Activated naive CD4-positive, alpha-beta T cell treated with anti-CD3 and anti-CD28 coated beads, Interleukin-2, amount 50 U/mL, for 24 hours (primary cell): ENCODE data around the gene ARMC9.
"Not testable (repeated sequence)": the region's sequence is repeated elsewhere in the genome, so short reads cannot be mapped to it uniquely, and the experiment has no call there.

Experiments
- H3K27ac Mint-ChIP-seq: one replicate; pipeline ENCODE4 v1.8.0; 2021; ENCODE audit warnings: mild to moderate bottlenecking, mixed read lengths
- H3K27me3 Mint-ChIP-seq: one replicate; pipeline ENCODE4 v1.8.0; 2021; ENCODE audit warnings: mixed read lengths
- H3K36me3 Mint-ChIP-seq: one replicate; pipeline ENCODE4 v1.8.0; 2021; ENCODE audit warnings: mixed read lengths
- H3K4me1 Mint-ChIP-seq: one replicate; pipeline ENCODE4 v1.8.0; 2021; ENCODE audit warnings: mixed read lengths
- H3K4me3 Mint-ChIP-seq: one replicate; pipeline ENCODE4 v1.8.0; 2021; ENCODE audit warnings: mild to moderate bottlenecking, mixed read lengths
- H3K9me3 Mint-ChIP-seq: one replicate; pipeline ENCODE4 v1.8.0; 2021; ENCODE audit warnings: mixed read lengths

ARMC9 gene

DNA sequence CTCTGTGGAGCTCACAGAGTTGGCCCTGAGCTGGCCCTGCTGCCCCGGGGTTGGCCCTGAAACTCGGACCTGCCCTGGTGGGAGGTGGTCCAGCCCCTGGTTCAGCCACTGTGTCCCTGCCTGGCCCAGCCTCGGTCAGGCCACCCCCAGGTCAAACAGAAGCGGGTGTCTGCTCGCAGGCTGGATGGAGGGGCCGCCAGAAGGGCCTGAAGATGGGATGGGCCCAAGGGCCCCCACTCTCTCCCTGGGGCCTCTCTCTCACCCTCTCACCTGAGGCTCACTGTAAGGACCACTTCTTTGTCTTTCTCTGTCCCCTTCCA lies 172.0 kb downstream of the ARMC9 start:
- Mint-ChIP-seq H3K36me3 (no peaks in the 10 kb centered on the region), H3K9me3 (no peaks in the 10 kb centered on the region), H3K27ac (no peak overlapping the region), H3K27me3 (no peaks in the 10 kb centered on the region), H3K4me1 (no peaks in the 10 kb centered on the region), H3K4me3 (no peak overlapping the region)

DNA sequence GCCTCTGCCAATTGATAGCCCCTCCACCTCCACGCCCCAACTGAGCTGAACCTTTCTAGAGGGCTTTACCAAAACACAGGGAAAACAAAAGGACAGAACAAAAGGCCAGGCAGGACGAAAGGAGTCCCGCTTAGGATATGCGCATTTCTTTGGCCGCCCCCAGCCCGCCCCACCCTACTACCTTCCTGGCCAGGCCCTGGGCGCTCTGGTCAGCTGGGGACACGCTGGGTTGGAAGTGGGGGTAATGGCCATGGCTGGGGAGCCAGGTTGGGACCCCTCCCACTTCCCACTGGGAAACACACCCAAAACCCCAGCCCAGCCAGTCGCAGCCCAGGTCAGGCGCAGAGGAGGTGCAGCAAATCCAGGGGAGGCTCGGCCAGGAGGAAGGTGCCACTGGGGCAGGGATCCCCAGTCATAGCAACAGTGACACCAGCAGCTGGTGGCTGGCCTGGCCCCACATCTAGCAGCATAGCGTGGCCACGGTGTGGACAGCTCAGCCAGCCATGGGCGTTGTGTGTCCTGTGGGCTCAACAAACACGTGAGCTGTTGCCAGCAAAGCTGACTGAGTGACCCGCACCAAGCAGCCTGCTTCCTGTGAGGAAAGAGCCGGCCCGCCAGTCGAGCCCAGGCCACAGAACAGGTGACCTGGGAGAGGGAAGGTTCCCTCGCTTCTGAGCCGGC lies 172.5 kb downstream of the ARMC9 start:
- H3K9me3 Mint-ChIP-seq, result no peaks in the 10 kb centered on the region
- H3K27me3 Mint-ChIP-seq, result no peaks in the 10 kb centered on the region
- no peaks in the 10 kb centered on the region for H3K4me1 Mint-ChIP-seq
- no peak overlapping the region for H3K4me3 Mint-ChIP-seq
- H3K36me3 Mint-ChIP-seq, result no peaks in the 10 kb centered on the region
- H3K27ac Mint-ChIP-seq, result no peak overlapping the region

DNA sequence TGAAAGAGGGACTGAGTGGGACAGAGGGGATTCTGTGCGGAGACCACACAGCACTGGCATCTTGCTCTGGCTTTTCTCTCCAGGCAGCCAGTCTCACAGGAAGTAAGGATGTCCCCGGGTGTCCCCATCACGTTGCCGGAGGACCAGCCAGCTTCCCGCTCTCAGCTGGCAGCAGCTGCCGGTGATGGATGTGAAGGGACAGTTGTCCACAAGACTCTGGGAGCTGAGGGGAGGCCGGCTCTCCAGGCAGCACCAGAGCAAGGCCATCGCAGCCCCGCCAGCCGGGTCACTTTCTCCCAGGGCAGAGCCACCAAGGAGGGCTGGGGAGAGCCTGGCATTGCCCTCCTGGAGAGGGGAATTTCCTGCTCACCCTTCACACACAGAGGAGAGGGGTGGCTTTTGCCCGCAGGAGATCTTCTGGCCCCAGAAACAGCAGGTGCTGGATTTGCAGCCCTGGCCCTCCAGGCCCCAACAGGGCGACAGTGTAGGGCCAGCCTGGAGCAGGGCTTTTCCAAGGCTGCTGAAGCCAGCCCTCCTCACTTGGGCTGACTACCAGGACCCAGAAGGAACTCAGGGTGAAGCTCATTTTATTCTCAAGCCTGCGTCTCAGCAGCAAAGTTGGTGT lies 173.1 kb downstream of the ARMC9 start:
- Mint-ChIP-seq H3K27ac (no peak overlapping the region), H3K4me1 (no peaks in the 10 kb centered on the region), H3K4me3 (no peak overlapping the region), H3K27me3 (no peaks in the 10 kb centered on the region), H3K9me3 (no peaks in the 10 kb centered on the region), H3K36me3 (no peaks in the 10 kb centered on the region)

DNA sequence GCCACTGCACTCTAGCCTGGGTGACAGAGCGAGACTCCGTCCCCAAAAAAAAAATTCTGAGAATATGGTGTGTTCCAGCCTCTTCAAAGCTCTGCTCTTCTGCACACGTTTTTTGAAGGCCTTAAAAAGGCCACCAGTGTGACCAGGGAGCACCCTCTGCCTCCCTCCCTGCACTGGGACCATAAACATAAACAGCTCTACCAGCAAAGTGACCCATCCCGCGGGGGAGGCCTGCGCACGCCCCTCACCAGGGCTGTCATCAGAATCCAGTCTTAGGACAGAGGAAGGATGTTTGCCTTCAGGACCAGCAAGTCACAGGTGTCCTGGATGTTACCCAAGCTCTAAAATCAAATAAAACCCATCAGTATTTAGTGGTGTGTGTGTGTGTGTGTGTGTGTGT lies 173.9 kb downstream of the ARMC9 start:
- H3K27ac Mint-ChIP-seq, result no peak overlapping the region
- H3K27me3 Mint-ChIP-seq, result no peaks in the 10 kb centered on the region
- H3K4me3 Mint-ChIP-seq, result no peak overlapping the region
- H3K9me3 Mint-ChIP-seq, result no peaks in the 10 kb centered on the region
- H3K4me1 Mint-ChIP-seq, result no peaks in the 10 kb centered on the region
- no peaks in the 10 kb centered on the region for H3K36me3 Mint-ChIP-seq

DNA sequence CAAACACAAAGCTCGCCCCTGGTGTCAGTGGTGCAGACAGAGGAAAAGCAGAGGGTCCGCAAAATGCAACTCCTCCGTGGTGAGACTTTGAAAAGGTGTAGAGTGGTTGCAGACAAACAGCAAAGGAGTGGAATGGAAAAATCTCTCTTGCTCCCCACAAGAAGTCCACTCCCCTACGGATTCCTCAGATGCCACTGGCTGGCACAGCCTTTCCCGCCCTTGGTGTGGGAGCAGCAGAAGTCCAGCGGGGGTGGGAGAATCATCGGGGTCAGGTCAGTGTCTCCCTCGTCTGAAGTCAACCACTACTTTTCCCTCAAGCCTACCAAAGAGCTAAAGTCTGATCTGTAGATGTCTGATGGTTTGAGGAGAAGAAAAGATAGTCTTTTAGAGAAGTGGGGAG lies 174.8 kb downstream of the ARMC9 start:
- Mint-ChIP-seq H3K36me3 (no peaks in the 10 kb centered on the region), H3K4me1 (no peaks in the 10 kb centered on the region), H3K9me3 (no peaks in the 10 kb centered on the region), H3K4me3 (no peak overlapping the region), H3K27me3 (no peaks in the 10 kb centered on the region), H3K27ac (no peak overlapping the region)

DNA sequence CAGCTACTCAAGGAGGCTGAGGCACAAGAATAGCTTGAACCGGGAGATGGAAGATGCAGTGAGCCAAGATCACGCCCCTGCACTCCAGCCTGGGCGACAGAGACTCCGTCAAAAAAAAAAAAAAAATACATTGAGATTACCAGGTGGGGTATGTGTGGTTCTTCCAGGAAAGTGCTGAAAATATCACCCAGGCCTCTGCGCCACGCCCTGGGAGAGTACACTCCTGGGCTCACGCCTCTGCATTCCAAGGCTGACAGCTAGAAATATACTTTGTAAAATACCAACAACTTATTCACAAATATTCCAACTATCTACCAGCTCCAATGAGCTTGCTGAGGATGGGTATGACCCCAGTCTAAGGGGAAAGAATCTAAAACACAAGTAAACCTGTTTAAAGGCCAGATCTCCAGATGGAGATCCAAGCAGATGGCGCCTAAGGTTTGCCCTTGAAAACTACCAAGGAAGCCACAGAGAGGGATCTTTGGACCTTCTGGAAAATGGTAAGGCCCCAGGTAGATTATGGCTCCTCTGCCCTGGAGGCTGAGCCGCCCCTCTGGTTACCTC lies 175.4 kb downstream of the ARMC9 start:
- Mint-ChIP-seq H3K27me3 (no peaks in the 10 kb centered on the region), H3K36me3 (no peaks in the 10 kb centered on the region), H3K4me3 (no peak overlapping the region), H3K4me1 (no peaks in the 10 kb centered on the region), H3K27ac (no peak overlapping the region), H3K9me3 (no peaks in the 10 kb centered on the region)

DNA sequence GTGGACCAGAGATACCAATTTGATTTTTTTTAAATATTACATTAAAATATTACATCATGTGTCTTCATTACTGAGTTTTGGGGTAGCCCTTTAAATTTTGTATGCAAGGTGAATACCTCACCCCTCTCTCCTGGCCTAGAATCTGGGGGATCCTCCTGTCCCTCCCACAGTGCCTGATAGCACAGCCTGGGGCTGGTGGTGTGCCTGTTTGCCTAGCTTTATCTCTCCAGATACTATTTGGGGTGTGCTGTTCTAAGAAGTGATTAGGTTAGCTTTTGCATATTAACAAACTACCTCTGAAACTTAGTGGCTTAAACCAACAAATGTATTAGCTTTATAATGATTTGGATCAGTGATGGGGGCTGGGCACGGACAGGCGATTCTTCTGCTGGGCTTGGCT lies 176.3 kb downstream of the ARMC9 start:
- Mint-ChIP-seq H3K27me3 (no peaks in the 10 kb centered on the region), H3K4me1 (no peaks in the 10 kb centered on the region), H3K36me3 (no peaks in the 10 kb centered on the region), H3K4me3 (no peak overlapping the region), H3K27ac (no peak overlapping the region), H3K9me3 (no peaks in the 10 kb centered on the region)

DNA sequence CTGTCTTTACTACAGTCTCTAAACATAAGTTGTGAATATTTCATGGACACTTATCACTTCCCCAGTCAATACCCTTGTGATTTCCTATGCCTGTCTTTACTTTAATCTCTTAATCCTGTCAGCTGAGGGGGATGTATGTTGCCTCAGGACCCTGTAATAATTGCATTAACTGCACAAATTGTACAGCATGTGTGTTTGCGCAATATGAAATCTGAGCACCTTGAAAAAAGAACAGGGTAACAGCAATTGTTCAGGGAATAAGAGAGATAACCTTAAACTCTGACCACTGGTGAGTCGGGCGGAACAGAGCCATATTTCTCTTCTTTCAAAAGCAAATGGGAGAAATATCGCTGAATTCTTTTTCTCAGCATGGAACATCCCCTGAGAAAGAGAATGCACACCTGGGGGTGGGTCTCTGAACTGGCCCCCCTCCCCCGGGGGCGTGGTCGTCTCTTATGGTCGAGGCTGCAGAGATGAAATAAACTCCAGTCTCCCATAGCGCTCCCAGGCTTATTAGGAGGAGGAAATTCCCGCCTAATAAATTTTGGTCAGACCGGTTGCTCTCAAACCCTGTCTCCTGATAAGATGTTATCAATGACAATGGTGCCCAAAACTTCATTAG lies 177.7 kb downstream of the ARMC9 start:
- H3K36me3 Mint-ChIP-seq, H3K27me3 Mint-ChIP-seq, H3K27ac Mint-ChIP-seq, H3K9me3 Mint-ChIP-seq, H3K4me1 Mint-ChIP-seq, H3K4me3 Mint-ChIP-seq: not testable (repeated sequence)

DNA sequence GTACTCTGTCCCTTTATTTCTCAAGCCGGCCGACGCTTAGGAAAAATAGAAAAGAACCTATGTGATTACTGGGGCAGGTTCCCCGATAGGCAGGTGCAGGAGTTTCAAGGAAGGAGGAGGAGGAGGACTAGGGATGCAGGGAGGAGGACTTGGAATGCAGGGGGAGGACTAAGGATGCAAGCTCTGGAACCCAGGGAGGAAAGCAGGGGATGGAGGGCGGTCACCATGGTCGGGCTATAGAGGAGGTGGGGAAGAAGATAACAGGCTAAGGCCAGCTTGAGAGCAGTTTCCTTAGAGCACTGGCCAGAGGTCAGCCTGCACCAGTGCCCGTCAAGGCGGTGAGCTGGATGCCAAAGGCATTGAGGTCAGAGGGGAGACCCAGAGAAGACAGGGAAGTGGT lies 178.4 kb downstream of the ARMC9 start:
- H3K27me3 Mint-ChIP-seq, result no peaks in the 10 kb centered on the region
- no peaks in the 10 kb centered on the region for H3K4me1 Mint-ChIP-seq

DNA sequence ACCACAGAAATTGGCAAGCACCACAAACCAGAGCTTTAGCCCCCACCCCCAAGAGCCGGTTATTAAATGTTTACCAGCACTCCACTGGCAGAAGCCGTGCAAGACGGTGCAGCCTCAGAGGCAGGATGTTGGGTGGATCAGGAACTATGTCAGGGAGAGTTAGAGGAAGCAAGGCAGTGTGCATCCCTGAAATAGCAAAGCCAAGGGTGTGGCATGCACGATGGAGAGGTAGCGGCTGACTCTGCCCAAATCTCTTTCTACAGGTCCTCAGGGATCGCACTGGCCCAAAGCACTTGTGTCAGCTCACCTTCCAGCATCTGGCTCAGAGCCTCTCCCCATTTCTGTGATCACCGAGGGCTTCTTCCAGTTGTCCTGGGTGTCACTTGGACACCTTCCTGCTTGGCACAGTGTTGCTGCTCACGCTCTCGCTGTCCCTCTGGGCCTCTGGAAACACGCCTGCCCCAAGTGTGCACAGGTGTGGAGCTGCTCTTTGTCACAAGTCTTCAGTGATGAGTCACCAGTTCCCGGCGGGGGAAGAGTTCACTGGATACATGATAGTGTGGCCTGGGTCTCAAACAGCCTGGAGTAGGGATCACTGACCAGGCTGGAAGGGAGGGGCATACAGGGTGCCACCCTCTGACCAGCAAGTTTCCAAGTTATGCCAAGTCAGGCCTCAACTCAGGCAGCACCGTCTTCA lies 179.7 kb downstream of the ARMC9 start:
- Mint-ChIP-seq H3K4me3 (no peak overlapping the region), H3K27ac (no peak overlapping the region), H3K27me3 (no peaks in the 10 kb centered on the region), H3K4me1 (no peaks in the 10 kb centered on the region), H3K9me3 (no peaks in the 10 kb centered on the region), H3K36me3 (no peaks in the 10 kb centered on the region)

More for the DNA sequence above, 178.4 kb downstream of the ARMC9 start:
- Mint-ChIP-seq H3K36me3 (no peaks in the 10 kb centered on the region), H3K4me3 (no peak overlapping the region), H3K9me3 (no peaks in the 10 kb centered on the region), H3K27ac (no peak overlapping the region)

DNA sequence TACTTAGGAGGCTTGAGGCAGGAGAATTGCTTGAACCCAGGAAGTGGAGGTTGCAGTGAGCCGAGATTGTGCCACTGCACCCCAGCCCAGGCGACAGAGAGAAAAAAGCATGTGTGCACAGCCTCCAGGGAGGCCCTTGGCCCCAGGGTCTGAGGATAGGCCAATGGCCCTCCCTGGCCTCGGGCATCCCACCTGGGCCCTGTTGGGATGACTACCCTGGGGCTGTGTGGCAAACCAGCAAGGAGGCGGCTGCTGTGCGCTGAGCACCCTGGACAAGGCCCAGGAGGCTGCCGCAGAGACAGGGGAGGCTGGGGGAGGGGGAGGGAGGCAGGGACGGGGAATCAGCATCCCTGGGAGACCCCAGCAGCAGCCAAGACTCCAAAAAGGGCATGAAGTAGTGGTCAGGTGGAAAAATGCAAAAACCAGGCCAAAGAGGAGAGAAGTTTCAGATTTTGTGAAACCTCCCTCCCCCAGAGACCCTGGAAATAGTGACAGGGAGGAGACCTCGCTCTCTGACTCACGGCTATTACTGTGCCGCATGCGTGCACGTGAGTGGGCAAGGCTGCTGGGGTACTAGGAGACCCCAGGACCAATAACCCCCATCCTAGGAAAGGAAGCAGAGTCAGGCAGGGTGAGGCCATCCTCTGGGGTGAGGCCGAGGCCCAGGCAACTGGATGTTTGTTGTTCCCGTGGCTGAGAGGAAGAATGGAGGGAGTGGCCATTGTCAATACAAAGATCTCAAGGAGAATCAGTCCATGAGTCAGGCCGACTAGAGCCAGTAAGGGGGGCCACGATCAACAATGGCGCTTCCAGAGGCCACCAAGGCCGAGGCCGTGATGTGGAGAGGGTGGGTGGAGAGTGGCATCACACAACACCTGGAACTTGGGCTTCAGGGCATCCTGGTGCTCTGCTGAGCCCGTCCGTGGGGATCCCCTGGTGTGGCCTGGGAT lies 181.1 kb downstream of the ARMC9 start:
- no peak overlapping the region for H3K27ac Mint-ChIP-seq
- no peaks in the 10 kb centered on the region for H3K36me3 Mint-ChIP-seq
- no peaks in the 10 kb centered on the region for H3K9me3 Mint-ChIP-seq

DNA sequence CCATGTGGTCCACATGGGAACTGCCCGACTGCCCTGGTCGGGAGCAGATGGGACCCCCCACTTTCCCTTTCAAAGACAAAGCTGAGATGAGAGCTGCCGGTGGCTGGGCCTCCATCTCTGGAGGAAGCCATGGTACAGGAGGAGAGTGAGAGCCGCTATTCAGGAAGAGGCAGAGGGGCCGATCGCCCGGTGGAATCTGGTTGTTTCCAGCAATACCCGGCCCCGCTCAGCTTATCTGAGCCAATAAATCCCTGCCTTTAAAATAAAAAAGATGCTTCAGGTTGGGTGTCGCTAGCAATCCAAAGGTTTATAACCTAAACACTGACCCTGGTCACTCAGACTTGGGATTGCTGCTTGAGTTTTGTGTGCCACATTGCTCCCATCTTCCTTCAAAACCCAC lies 181.9 kb downstream of the ARMC9 start:
- no peaks in the 10 kb centered on the region for H3K4me1 Mint-ChIP-seq
- H3K36me3 Mint-ChIP-seq, result no peaks in the 10 kb centered on the region
- H3K27ac Mint-ChIP-seq, result no peak overlapping the region
- H3K9me3 Mint-ChIP-seq, result peaks cover 4% of the 10 kb centered on the region
- no peak overlapping the region for H3K4me3 Mint-ChIP-seq
- H3K27me3 Mint-ChIP-seq, result no peaks in the 10 kb centered on the region

More for the DNA sequence above, 181.1 kb downstream of the ARMC9 start:
- H3K27me3 Mint-ChIP-seq, result no peaks in the 10 kb centered on the region
- H3K4me1 Mint-ChIP-seq, result no peaks in the 10 kb centered on the region
- no peak overlapping the region for H3K4me3 Mint-ChIP-seq

DNA sequence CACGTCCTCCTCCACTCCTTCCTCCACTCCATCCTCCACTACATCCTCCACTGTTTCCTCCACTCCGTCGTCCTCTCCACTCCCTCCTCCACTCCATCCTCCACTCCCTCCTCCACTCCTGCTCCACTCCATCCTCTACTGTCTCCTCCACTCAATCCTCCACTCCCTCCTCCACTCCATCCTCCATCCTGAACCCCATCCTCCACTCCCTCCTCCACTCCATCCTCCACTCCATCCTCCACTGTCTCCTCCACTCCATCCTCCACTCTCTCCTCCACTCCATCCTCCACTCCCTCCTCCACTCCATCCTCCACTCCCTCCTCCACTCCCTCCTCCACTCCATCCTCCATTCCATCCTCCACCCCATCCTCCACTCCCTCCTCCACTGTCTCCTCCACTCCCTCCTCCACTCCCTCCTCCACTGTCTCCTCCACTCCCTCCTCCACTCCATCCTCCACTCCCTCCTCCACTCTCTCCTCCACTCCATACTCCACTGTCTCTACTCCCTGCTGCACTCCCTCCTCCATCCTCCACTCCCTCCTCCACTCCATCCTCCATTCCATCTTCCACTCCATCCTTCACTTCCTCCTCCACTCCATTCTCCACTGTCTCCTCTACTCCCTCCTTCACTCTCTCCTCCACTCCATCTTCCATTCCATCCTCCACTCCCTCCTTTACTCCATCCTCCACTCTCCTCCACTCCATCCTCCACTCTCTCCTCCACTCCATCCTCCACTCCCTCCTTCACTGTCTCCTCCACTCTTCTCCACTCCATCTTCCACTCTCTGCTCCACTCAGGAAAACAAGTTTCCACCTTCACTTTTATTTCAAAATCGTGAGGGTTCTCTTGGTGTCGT lies 182.8 kb downstream of the ARMC9 start:
- no peak overlapping the region for H3K27ac Mint-ChIP-seq
- no peaks in the 10 kb centered on the region for H3K27me3 Mint-ChIP-seq
- no peak overlapping the region for H3K4me3 Mint-ChIP-seq
- H3K36me3 Mint-ChIP-seq, result no peaks in the 10 kb centered on the region
- no peaks in the 10 kb centered on the region for H3K4me1 Mint-ChIP-seq
- H3K9me3 Mint-ChIP-seq, result peaks cover 4% of the 10 kb centered on the region

DNA sequence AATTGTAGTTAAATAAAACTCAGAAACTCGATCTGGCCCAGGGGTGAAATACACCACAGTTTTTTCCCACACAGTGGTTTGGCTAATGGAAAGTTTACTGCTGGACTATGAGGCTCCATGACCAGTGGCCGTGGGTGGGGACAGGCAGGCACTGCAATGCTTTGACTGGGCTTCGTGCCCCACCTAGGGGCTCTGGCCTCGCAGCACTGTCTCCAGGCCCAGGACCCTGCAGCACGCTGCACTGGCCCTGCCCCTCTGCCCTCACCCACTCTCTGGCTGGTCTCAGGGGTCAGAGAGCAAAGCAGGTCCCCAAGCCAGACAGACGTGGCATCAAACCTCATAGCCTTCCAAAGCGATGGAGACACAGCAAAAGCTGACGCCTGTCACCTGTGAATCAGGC lies 183.7 kb downstream of the ARMC9 start:
- H3K36me3 Mint-ChIP-seq, result no peaks in the 10 kb centered on the region
- H3K4me1 Mint-ChIP-seq, result no peaks in the 10 kb centered on the region
- H3K27me3 Mint-ChIP-seq, result no peaks in the 10 kb centered on the region
- no peak overlapping the region for H3K27ac Mint-ChIP-seq
- H3K4me3 Mint-ChIP-seq, result no peak overlapping the region
- H3K9me3 Mint-ChIP-seq, result peaks cover 4% of the 10 kb centered on the region
